DOHH2 (cell line): Measurements from ENCODE around the gene HLA-F.

Experiments
- H3F3A ChIP-seq: fragments of 200-600 bp; sonication (generic), shearing (Covaris generic); 2 replicates; pipeline ENCODE4 v1.6.0; 2016; ENCODE audit warnings: antibody characterized with exemption, mild to moderate bottlenecking; ENCODE audit not compliant: control insufficient read depth, insufficient read depth
- H3K27ac ChIP-seq: fragments of 200-600 bp; sonication (generic); 2 replicates; pipeline ENCODE4 v1.5.1; 2014; ENCODE audit warnings: low read depth, mild to moderate bottlenecking, low read length, moderate library complexity
- H3K27me3 ChIP-seq: fragments of 200-600 bp; sonication (generic); 2 replicates; pipeline ENCODE4 v1.6.1; 2014; ENCODE audit warnings: mild to moderate bottlenecking, low read length, mixed read lengths; ENCODE audit not compliant: control insufficient read depth
- H3K36me3 ChIP-seq: fragments of 200-600 bp; sonication (generic); 2 replicates; pipeline ENCODE4 v1.6.1; 2014; ENCODE audit warnings: mild to moderate bottlenecking, low read length, moderate library complexity, mixed read lengths; ENCODE audit not compliant: control insufficient read depth
- H3K4me1 ChIP-seq: fragments of 200-600 bp; sonication (generic); 2 replicates; pipeline ENCODE4 v1.6.1; 2014; ENCODE audit warnings: mild to moderate bottlenecking, low read length, mixed read lengths; ENCODE audit not compliant: control insufficient read depth
- H3K4me2 ChIP-seq: fragments of 200-600 bp; sonication (generic); 2 replicates; pipeline ENCODE4 v1.6.0; 2014; ENCODE audit warnings: mild to moderate bottlenecking, low read length, moderate library complexity
- H3K4me3 ChIP-seq: fragments of 200-600 bp; sonication (generic); 2 replicates; pipeline ENCODE4 v1.5.1; 2014; ENCODE audit warnings: mild to moderate bottlenecking, low read length, mixed read lengths
- H3K79me2 ChIP-seq: fragments of 200-600 bp; sonication (generic); 2 replicates; pipeline ENCODE4 v1.6.1; 2014; ENCODE audit warnings: mild to moderate bottlenecking, low read length, mixed read lengths; ENCODE audit not compliant: control insufficient read depth
- H3K9me2 ChIP-seq: fragments of 200-600 bp; sonication (generic); replicated peaks from 2 replicates; pipeline ENCODE4 v1.6.1; 2014; ENCODE audit warnings: mild to moderate bottlenecking, low read length, mixed read lengths; ENCODE audit not compliant: control insufficient read depth
- H3K9me3 ChIP-seq: fragments of 200-600 bp; sonication (generic); 2 replicates; pipeline ENCODE4 v1.6.1; 2014; ENCODE audit warnings: antibody characterized with exemption, low read length, mixed read lengths; ENCODE audit not compliant: control insufficient read depth, insufficient read depth
- H4K20me1 ChIP-seq: fragments of 200-600 bp; sonication (generic); 2 replicates; pipeline ENCODE4 v1.6.0; 2014; ENCODE audit warnings: low read depth, mild to moderate bottlenecking, antibody characterized with exemption, low read length, moderate library complexity; ENCODE audit not compliant: control insufficient read depth, insufficient read depth
- CTCF ChIP-seq: fragments of 200-600 bp; sonication (generic); IDR thresholded peaks from one replicate; pipeline ENCODE4 v1.5.1; 2014; ENCODE audit warnings: antibody characterized with exemption, mild to moderate bottlenecking, low read depth, low read length; ENCODE audit not compliant: poor library complexity, severe bottlenecking
- EZH2phosphoT487 ChIP-seq: fragments of 200-600 bp; sonication (generic); IDR thresholded peaks from 2 replicates; pipeline ENCODE4 v1.6.1; 2017; ENCODE audit warnings: borderline replicate concordance, mild to moderate bottlenecking, antibody characterized with exemption, low read length, moderate library complexity, mixed read lengths

The HLA-F gene

GRCh38 chr6:29676981-29677601, 46.1 kb upstream of the HLA-F start:
- TF ChIP-seq EZH2phosphoT487 (no peak), CTCF (no peak)

DNA sequence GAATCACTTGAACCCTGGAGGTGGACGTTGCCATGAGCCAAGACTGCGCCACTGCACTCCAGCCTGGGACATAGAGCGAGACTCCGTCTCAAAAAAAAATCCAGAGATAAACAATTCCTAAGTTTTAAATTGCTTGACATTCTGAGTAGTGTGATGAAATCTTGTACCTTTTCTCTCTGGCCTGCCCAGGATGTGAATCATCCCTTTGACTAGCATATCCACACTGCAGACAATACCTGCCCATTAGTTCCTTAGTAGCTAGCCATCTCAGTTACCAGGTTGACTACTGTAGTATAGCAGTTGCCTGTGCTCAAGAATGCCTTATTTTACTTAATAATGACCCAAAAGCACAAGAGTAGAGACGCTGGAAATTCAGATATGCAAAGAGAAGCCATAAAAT, 45.1 kb upstream of the HLA-F start:
- H3K27ac ChIP-seq = no peak overlapping the region
- no peaks in the 10 kb centered on the region for H3K4me1 ChIP-seq
- no peak overlapping the region for H3K4me3 ChIP-seq

More at GRCh38 chr6:29676981-29677601, 46.1 kb upstream of the HLA-F start:
- no peaks in the 10 kb centered on the region for H3F3A ChIP-seq
- no peaks in the 10 kb centered on the region for H3K27me3 ChIP-seq
- no peaks in the 10 kb centered on the region for H3K9me3 ChIP-seq
- no peaks in the 10 kb centered on the region for H4K20me1 ChIP-seq
- no peak overlapping the region for H3K4me2 ChIP-seq
- no peaks in the 10 kb centered on the region for H3K79me2 ChIP-seq
- H3K27ac ChIP-seq = no peak overlapping the region
- H3K36me3 ChIP-seq = no peaks in the 10 kb centered on the region
- H3K4me1 ChIP-seq = no peaks in the 10 kb centered on the region
- no peaks in the 10 kb centered on the region for H3K9me2 ChIP-seq
- H3K4me3 ChIP-seq = no peak overlapping the region

GRCh38 chr6:29679962-29680361, 43.3 kb upstream of the HLA-F start:
- Histone ChIP-seq H3K4me1 (no peaks in the 10 kb centered on the region), H3K27ac (no peak overlapping the region), H3F3A (no peaks in the 10 kb centered on the region), H3K27me3 (no peaks in the 10 kb centered on the region), H3K9me3 (no peaks in the 10 kb centered on the region), H3K4me3 (no peak overlapping the region), H3K4me2 (no peak overlapping the region), H3K9me2 (no peaks in the 10 kb centered on the region), H3K79me2 (no peaks in the 10 kb centered on the region), H3K36me3 (no peaks in the 10 kb centered on the region), H4K20me1 (no peaks in the 10 kb centered on the region)
- TF ChIP-seq CTCF = no peak
- no peak for TF ChIP-seq EZH2phosphoT487

More for the DNA sequence above, 45.1 kb upstream of the HLA-F start:
- H3K9me2 ChIP-seq = no peaks in the 10 kb centered on the region
- no peak overlapping the region for H3K4me2 ChIP-seq
- no peaks in the 10 kb centered on the region for H4K20me1 ChIP-seq
- H3K36me3 ChIP-seq = no peaks in the 10 kb centered on the region
- H3K79me2 ChIP-seq = no peaks in the 10 kb centered on the region
- H3F3A ChIP-seq = no peaks in the 10 kb centered on the region
- no peaks in the 10 kb centered on the region for H3K27me3 ChIP-seq
- H3K9me3 ChIP-seq = no peaks in the 10 kb centered on the region
- TF ChIP-seq EZH2phosphoT487 (no peak), CTCF (no peak)
